GM11168 (cell line): ENCODE results near the gene EYA4.

ENCODE experiments used
- in situ Hi-C: fragments of 300-500 bp; cut with MboI; formaldehyde crosslinking; loops from one replicate; pipeline ENCODE4 v1.12.0; 2022; ENCODE audit warnings: low sequenced_read_pairs; ENCODE audit not compliant: unreplicated experiment

Gene EYA4

GRCh38 chr6:133502441-133503335 lies 261.5 kb downstream of the EYA4 start:
- in situ Hi-C loops = no loop called here

GRCh38 chr6:133503336-133503729 lies 262.2 kb downstream of the EYA4 start:
- in situ Hi-C loops = no loop called here

- in situ Hi-C loops = no loop called here
Measured at GRCh38 chr6:133504158-133504557, 263.0 kb downstream of the EYA4 start.

GRCh38 chr6:133504761-133505160 lies 263.6 kb downstream of the EYA4 start:
- in situ Hi-C loops = no loop called here

GRCh38 chr6:133505681-133506080 lies 264.5 kb downstream of the EYA4 start:
- in situ Hi-C loops = no loop called here

- in situ Hi-C loops = no loop called here
Measured at GRCh38 chr6:133512410-133513016, 271.4 kb downstream of the EYA4 start.

GRCh38 chr6:133523816-133524215 lies 282.7 kb downstream of the EYA4 start:
- in situ Hi-C loops = no loop called here

- in situ Hi-C loops = no loop called here
Measured at GRCh38 chr6:133526436-133526835, 285.3 kb downstream of the EYA4 start.

- in situ Hi-C loops = no loop called here
Measured at GRCh38 chr6:133528566-133528965, 287.4 kb downstream of the EYA4 start.

GRCh38 chr6:133532908-133533307 lies 291.8 kb downstream of the EYA4 start:
- in situ Hi-C loops = no loop called here

GRCh38 chr6:133539502-133540259 lies 298.5 kb downstream of the EYA4 start:
- in situ Hi-C loops = no loop called here

- in situ Hi-C loops = no loop called here
Measured at GRCh38 chr6:133540361-133540760, 299.2 kb downstream of the EYA4 start.

GRCh38 chr6:133541040-133541439 lies 299.9 kb downstream of the EYA4 start:
- in situ Hi-C loops = no loop called here

- in situ Hi-C loops = no loop called here
Measured at GRCh38 chr6:133542056-133542821, 301.1 kb downstream of the EYA4 start.

GRCh38 chr6:133544419-133544818 lies 303.3 kb downstream of the EYA4 start:
- in situ Hi-C loops = no loop called here

- in situ Hi-C loops = no loop called here
Measured at GRCh38 chr6:133546098-133546497, 304.9 kb downstream of the EYA4 start.

- in situ Hi-C loops = no loop called here
Measured at GRCh38 chr6:133547136-133547535, 306.0 kb downstream of the EYA4 start.

- in situ Hi-C loops = no loop called here
Measured at GRCh38 chr6:133548423-133549159, 307.4 kb downstream of the EYA4 start.

GRCh38 chr6:133549371-133549801 lies 308.2 kb downstream of the EYA4 start:
- in situ Hi-C loops = no loop called here

GRCh38 chr6:133550026-133550425 lies 308.9 kb downstream of the EYA4 start:
- in situ Hi-C loops = no loop called here
